GM21825 (cell line): ENCODE results near the gene ARHGEF7.

Experiments
- ATAC-seq: cut with Tn5 transposase; IDR thresholded peaks from one replicate; pipeline ENCODE4 v1.9.1; 2021; ENCODE audit warnings: mild to moderate bottlenecking, moderate library complexity; ENCODE audit not compliant: unreplicated experiment

ARHGEF7 gene

DNA sequence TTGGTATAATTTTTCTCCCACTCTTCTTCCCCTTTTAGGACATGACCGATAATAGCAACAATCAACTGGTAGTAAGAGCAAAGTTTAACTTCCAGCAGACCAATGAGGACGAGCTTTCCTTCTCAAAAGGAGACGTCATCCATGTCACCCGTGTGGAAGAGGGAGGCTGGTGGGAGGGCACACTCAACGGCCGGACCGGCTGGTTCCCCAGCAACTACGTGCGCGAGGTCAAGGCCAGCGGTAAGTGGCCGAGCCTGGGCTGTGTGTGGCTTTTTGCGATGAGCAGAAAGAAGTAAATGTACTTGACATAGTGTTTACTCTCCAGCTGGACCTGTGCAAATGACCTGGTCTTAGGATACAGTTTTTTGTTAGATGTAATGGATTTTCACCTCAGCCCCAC, 102.5 kb downstream of the ARHGEF7 start:
- ATAC-seq, result no peak

DNA sequence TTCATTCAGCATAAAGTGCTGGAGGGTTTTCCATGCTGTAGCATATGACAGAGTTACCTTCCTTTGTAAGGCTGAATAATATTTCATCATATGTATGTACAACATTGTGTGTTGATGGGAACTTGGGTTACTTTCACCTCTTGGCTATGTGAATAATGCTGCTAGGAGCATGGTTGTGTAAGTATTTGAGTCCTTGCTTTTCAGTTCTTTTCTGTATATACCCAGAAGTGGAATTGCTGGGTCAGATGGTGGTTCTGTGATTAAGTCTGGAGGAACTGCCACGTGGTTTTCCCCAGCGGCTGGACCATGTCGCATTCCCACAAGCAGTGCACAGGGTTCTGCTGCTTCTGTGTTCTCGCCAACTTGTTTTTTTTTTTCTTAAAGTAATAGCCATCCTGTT, 104.2 kb downstream of the ARHGEF7 start:
- ATAC-seq, result no peak

GRCh38 chr13:111219950-111220349, 104.8 kb downstream of the ARHGEF7 start:
- ATAC-seq, result no peak

- ATAC-seq, result no peak
Measured at GRCh38 chr13:111225166-111225565, 110.1 kb downstream of the ARHGEF7 start.

DNA sequence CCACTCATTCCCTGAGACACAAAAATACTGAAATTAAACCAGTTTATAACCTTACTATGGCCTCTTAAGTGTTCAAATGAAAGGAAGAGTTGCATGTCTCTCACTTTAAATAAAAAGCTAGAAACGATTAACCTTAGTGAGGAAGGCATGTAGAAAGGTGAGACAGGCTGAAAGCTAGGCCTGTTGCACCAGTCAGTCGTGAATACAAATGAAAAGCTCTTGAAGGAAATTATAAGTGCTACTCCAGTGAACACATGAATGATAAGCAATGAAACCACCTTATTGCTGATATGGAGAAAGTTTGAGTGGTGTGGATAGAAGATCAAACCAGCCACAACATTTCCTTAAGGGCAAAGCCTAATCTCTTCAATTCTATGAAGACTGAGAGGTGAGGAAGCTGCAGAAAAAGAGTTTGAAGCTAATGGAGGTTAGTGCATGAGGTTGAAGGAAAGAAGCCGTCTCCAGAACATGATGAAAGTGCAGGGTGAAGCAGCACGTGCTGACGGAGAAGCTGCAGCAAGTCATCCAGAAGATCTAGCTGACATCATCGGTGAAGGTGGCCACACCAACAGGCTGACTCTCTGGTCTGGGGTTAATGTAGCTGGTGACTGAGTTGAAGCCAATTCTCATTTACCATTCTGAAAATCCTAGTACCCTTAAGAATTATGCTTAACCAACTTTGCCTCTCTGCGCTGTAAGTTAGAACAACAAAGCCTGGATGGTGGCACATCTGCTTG, 110.9 kb downstream of the ARHGEF7 start:
- ATAC-seq, result no peak

DNA sequence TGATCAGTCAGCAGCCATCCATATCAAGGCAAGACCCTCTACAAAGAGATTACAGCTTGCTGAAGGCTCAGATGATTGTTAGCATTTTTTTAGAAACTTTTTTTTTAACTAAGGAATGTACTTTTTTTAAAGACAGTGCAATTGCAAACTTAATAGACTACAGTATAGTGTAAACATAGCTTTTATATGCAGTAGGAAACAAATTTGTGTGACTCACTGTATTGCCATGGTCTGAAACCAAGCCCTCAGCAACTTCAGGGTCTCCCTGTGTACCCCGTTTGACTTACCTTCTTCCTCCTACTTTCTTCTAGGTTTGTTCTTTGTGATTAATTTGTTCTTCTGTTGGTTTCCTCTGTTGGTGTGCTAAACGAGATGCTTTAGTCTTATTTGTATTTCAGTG, 112.3 kb downstream of the ARHGEF7 start:
- no peak for ATAC-seq

- ATAC-seq, result no peak
Measured at GRCh38 chr13:111228262-111229144, 113.4 kb downstream of the ARHGEF7 start.

DNA sequence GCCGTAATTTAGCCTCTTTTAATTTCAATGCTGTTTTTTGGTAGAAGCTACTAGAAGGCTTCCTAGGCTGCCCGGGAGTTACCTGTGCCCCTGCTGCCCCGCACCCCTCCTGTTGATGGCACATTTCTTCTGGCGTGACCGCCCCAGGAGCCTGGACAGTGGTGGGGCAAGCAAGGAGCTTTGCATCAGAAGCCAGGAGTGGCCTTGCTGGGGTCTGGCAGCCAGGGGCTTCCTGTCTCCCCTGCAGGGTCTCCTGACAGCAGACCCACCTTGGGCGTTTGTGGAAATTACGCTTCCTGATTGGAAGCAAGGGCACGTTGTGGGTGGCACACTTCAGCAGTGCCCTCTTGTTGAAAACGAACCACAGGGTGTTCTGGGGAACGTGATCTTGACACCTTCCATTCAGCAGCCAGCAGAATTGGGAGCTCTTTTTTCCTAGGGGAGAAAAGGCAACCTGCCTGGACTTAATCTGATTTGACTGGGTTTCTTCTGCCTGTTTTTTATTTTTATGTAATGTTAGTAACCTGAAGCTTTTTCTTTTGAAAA, 115.3 kb downstream of the ARHGEF7 start:
- no peak for ATAC-seq

DNA sequence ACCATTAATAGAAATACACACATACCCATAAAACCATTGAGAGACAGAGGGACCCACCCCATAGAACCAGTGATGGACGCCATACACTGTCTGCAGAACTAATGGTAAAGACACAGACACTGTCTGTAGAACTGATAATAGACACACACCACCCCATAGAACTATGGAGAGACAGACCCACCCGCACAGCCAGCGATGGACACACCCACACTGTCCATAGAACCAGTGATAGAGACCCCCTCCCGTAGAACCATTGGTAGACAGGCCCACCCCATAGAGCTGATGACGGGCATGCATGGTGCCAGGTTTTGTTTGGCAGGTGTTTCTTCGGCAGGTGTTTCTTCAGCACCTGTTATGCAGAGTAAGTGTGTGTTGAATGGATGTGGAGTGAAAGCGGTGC, 117.1 kb downstream of the ARHGEF7 start:
- ATAC-seq, result no peak

- ATAC-seq, result no peak
Measured at GRCh38 chr13:111233080-111233479, 118.0 kb downstream of the ARHGEF7 start.

GRCh38 chr13:111239764-111240670, 124.9 kb downstream of the ARHGEF7 start:
- no peak for ATAC-seq

- ATAC-seq, result no peak
Measured at GRCh38 chr13:111241006-111241755, 126.1 kb downstream of the ARHGEF7 start.

DNA sequence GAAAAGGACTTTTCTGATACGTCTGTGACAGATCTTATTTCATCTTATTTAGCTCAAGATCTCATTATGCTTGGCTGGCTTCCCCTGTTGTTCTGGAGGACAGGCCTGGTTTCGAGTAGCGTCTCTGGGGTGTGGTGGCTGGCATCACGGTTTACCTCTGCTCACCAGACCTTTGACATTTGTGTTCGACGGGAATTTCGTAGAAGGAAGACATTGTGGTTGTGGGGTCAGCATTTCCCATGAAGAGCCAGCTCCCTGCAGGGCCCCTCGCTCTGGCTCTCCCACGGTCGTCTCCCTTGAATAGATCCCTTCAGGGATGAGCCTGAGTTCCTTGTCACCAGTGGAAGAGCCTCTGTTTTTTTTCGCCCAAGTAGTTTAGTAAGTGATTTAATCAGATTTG, 126.8 kb downstream of the ARHGEF7 start:
- ATAC-seq, result no peak

DNA sequence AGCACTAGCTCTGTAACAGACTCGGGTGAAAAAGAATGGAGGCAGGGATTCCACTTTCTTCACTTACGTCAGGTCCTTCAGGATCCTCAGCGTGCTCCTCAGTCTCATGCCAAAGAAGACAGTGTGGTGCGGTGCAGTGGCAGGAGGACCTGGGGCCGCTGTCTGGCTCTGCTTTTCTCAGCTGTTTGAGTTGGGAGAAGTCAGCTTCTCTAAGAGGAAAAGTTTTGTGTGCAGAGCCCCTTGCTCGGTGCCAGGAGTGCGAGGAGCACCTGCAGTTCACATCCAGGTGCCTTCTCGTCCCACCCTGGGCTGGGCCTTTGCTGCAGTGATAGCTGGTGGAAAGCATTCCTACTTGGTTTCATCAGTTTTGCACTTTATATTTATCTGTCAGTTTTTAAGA, 127.5 kb downstream of the ARHGEF7 start:
- ATAC-seq, result no peak

- ATAC-seq, result no peak
Measured at GRCh38 chr13:111243981-111244380, 128.9 kb downstream of the ARHGEF7 start.

DNA sequence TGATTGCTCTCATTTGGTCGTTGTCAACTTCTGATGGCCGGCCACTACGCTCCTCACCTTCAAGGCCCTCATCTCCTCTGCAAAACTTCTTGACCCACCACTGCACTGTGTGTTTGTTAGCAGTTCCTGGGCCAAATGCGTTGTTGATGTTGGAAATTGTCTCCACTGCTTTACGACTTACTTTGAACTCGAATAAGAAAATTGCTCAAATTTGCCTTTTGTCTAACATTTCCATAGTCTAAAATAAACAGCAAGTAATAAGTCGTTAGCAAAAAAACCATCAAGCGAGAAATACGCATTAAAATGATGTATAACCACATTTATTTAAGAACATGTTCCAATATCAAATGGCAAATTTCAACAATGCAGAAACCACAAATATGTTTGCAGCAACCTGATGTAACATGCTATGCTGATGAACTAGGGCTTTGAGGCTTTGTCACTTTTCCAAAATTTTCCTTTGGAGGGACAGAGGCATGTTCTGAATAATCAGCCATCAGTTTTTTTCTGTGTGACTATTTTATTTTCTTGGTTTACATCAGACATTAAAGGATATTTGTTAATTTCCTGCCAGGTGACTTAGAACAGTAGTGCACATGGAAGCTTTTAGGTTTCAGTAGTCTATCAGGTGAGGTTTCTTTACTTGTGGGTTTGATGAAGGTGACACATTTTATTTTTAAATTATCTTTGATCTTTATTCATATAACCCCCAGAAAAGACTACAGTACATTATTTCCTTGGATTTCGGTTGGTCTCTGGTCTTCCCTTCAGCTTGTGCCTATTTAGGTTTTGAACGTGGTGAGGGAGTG, 130.7 kb downstream of the ARHGEF7 start:
- ATAC-seq, result no peak

GRCh38 chr13:111247552-111247951, 132.4 kb downstream of the ARHGEF7 start:
- no peak for ATAC-seq

- ATAC-seq, result no peak
Measured at GRCh38 chr13:111248822-111249221, 133.7 kb downstream of the ARHGEF7 start.

GRCh38 chr13:111249637-111250360, 134.7 kb downstream of the ARHGEF7 start:
- ATAC-seq, result no peak
